ENCODE data around the gene FANCB.

Gene FANCB

DNA sequence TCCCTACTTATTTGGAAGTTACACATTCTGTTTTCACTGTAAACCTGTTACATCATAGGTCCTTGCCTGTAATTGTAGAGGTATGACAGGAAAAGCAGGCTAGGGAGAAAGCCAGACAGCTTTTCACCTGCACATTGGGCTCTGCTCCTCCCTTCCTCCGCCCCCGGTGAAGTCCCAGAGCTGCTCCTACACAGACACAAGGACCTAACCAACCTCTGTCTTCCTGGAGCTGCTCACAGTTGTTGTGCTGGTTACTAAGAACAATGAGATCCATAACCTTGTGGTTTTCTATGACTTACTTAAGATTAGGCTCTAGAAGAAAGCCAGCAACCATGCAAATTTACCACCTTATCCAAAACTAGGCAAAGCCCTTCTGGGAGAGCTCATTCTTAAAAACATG is 40.4 kb upstream of the FANCB start:
- no peak for DNase-seq (ENCODE audit: low read depth)
- TF ChIP-seq, protein P1, sequence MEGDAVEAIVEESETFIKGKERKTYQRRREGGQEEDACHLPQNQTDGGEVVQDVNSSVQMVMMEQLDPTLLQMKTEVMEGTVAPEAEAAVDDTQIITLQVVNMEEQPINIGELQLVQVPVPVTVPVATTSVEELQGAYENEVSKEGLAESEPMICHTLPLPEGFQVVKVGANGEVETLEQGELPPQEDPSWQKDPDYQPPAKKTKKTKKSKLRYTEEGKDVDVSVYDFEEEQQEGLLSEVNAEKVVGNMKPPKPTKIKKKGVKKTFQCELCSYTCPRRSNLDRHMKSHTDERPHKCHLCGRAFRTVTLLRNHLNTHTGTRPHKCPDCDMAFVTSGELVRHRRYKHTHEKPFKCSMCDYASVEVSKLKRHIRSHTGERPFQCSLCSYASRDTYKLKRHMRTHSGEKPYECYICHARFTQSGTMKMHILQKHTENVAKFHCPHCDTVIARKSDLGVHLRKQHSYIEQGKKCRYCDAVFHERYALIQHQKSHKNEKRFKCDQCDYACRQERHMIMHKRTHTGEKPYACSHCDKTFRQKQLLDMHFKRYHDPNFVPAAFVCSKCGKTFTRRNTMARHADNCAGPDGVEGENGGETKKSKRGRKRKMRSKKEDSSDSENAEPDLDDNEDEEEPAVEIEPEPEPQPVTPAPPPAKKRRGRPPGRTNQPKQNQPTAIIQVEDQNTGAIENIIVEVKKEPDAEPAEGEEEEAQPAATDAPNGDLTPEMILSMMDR (conservative IDR thresholded peaks at IDR 0.05; ENCODE audit: low read depth, low read length), result no peak
- H3K4me3 ChIP-seq (ENCODE audit: low read length), result no peak overlapping the region

DNA sequence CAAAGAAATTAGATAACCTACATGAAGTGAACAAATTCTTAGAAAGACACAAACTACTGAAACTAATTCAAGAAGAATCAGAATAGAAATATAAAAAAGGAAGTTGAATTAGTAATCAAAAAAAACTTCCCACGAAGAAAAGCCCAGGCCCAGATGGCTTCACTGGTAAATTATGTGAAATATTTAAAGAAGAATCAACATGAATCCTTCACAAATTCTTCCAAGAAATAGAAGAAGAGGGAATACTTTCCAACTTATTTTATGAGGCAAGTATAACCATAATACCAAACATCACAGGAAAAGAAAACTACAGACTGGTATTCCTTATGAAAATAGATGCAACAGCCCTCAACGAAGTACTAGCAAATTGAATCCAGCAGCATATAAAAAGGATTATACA is 31.0 kb upstream of the FANCB start:
- no peak overlapping the region for H3K4me3 ChIP-seq (ENCODE audit: low read length)
- TF ChIP-seq, protein P1 (conservative IDR thresholded peaks at IDR 0.05; ENCODE audit: low read depth, low read length), result no peak
- DNase-seq (ENCODE audit: low read depth), result no peak

DNA sequence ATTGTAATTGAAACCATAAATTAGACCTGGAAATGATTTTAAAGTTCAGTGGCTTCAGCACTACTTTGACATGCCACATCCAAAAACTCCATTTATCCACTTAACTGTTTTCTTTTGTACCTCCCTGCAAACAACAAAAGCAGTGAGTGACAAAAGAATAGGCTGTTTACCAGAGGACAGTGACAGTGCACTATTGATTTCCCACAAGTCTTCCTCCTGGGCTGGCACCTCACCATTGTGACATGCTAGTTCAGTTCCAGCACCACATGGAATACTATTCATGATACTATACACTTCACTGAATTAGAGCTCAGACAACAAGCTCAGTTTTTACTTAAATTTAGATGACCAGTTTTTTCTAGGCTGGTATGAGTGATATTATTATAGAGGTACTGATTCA is 29.7 kb upstream of the FANCB start:
- DNase-seq (ENCODE audit: low read depth), result no peak
- TF ChIP-seq, protein P1 (conservative IDR thresholded peaks at IDR 0.05; ENCODE audit: low read depth, low read length), result no peak
- no peak overlapping the region for H3K4me3 ChIP-seq (ENCODE audit: low read length)

DNA sequence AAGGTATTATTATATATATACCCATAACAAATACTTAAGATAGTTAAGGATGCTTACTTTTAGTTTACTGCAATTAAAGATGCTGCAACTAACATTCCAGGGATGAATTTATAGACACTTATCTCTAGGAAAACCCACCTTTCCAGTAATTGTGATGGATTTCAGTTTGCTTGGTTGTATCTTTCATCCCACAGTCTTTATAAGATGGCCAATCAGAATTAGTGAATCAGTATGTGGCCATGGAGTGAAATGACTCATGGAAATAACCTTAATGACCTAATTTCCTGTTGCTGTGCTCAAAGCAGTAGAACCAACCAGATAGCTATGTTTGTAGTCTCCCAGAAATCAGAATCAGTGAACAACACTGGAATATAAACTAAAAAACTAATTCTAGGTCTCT is 26.7 kb upstream of the FANCB start:
- H3K4me3 ChIP-seq (ENCODE audit: low read length), result no peak overlapping the region
- no peak for DNase-seq (ENCODE audit: low read depth)
- TF ChIP-seq, protein P1 (conservative IDR thresholded peaks at IDR 0.05; ENCODE audit: low read depth, low read length), result no peak

DNA sequence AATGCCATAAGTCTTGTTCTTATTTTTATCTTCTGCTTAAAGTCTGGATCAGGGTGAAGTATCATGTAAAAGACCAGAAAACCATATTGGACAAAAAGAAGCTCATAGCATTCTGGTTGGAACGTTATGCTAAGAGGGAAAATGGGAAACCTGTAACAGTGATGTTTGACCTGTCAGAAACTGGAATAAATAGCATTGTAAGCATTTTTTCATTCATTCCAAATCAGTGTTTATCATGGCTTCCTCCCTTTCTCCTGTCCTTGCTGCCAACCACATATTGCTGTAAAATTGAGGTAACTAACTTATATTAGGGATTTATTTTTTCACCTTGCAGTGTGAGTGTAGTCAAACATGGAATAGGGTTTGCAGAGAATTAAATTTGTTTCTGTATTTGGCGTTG is 24.2 kb upstream of the FANCB start:
- no peak for DNase-seq (ENCODE audit: low read depth)
- TF ChIP-seq, protein P1 (conservative IDR thresholded peaks at IDR 0.05; ENCODE audit: low read depth, low read length), result no peak
- no peak overlapping the region for H3K4me3 ChIP-seq (ENCODE audit: low read length)

DNA sequence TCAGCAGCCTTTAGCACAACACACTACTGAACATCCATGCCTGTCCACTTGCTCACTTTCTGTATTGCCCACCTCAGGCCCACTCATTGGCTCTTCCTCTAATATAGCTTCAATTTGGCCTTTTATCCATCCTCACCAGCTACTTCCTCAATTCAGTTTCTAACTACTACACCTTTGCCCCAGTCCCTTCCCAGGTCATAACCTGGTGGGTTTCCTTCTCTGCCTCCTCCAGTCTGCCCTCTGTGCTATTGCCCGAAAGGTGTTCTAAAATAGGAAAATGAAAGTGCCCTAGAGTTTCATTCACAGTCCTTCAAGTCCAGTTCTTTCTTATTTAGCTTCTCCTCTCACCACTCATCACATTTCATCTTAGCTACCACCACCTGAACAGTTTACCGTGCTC is 23.4 kb upstream of the FANCB start:
- DNase-seq (ENCODE audit: low read depth), result no peak
- TF ChIP-seq, protein P1 (conservative IDR thresholded peaks at IDR 0.05; ENCODE audit: low read depth, low read length), result no peak
- no peak overlapping the region for H3K4me3 ChIP-seq (ENCODE audit: low read length)

DNA sequence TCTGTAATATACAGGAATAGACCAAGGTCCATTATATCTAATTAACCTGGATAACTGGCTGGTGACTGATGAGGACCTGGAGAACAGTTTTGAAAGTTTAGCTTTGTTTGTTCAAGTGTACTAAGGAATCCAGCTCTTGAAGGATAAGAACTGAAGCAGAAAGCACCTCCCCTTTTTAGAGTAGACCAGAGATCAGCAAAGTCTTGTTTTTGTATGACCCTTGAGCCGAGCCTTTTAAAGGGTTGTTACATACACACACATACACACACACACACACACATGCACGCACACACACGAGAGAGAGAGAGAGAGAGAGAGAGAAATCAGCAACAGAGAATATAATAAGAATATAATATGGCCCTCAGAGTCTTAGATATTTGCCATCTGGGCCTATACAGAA is 13.4 kb upstream of the FANCB start:
- no peak for DNase-seq (ENCODE audit: low read depth)
- TF ChIP-seq, protein P1 (conservative IDR thresholded peaks at IDR 0.05; ENCODE audit: low read depth, low read length), result no peak
- H3K4me3 ChIP-seq (ENCODE audit: low read length), result no peak overlapping the region

Measured in retinal pigment epithelial cell (primary cell).